LNCAP (cell line): Measurements from ENCODE around the gene EWSR1.

Source experiments
- CTCF ChIP-seq: fragments of 450-650 bp; IDR thresholded peaks from 2 replicates; pipeline ENCODE4 v1.5.1; 2017; ENCODE audit warnings: mild to moderate bottlenecking

The EWSR1 gene

GRCh38 chr22:29272624-29273023 lies 4.6 kb downstream of the EWSR1 start:
- TF ChIP-seq CTCF, result no peak

- TF ChIP-seq CTCF, result no peak
Observed at GRCh38 chr22:29275167-29275566, 7.1 kb downstream of the EWSR1 start.

GRCh38 chr22:29275819-29276565 lies 7.9 kb downstream of the EWSR1 start:
- no peak for TF ChIP-seq CTCF

GRCh38 chr22:29277927-29278326 lies 9.9 kb downstream of the EWSR1 start:
- TF ChIP-seq CTCF, result no peak

GRCh38 chr22:29284196-29284595 lies 16.1 kb downstream of the EWSR1 start:
- no peak for TF ChIP-seq CTCF

- TF ChIP-seq CTCF, result no peak
Observed at GRCh38 chr22:29288837-29289236, 20.8 kb downstream of the EWSR1 start.

GRCh38 chr22:29290061-29290460 lies 22.0 kb downstream of the EWSR1 start:
- TF ChIP-seq CTCF, result no peak

- no peak for TF ChIP-seq CTCF
Observed at GRCh38 chr22:29291215-29291614, 23.1 kb downstream of the EWSR1 start.
